ENCODE results near the gene EYA2. TPM values are rescaled to one million over a fixed set of nuclear protein-coding genes. Genes with fewer than 3 reads are reported as not detected.

The EYA2 gene
- total and polyA plus RNA-seq, 2 of the 4 experiments (the other 2 are of a cell fraction): 2.3 to 5.4 TPM

- dilution Hi-C loops (cut with HindIII; ENCODE audit: low sequenced_read_pairs, unreplicated experiment): no loop called here
- no peak overlapping the region for H4K91ac ChIP-seq (ENCODE audit: insufficient read depth, low read depth, low read length)
- no peak overlapping the region for H3K23ac ChIP-seq (ENCODE audit: low read depth, low read length)
- H2BK120ac ChIP-seq (ENCODE audit: low read depth, low read length): no peak overlapping the region
- no peaks in the 10 kb centered on the region for H3K27me3 ChIP-seq (ENCODE audit: control insufficient read depth, insufficient read depth, low read length)
- H4K8ac ChIP-seq (ENCODE audit: low read depth in 2 of 2, low read length in 2 of 2): no peak overlapping the region
- H2AK9ac ChIP-seq (replicated peaks; ENCODE audit: low read depth, low read length, poor library complexity): no peak overlapping the region
- H3K4ac ChIP-seq (ENCODE audit: low read depth, low read length): no peak overlapping the region
- no peak overlapping the region for H3K56ac ChIP-seq (ENCODE audit: extremely low read depth, insufficient read depth, low read length)
- no peaks in the 10 kb centered on the region for H4K20me1 ChIP-seq (ENCODE audit: insufficient read depth, low read length)
- H4K5ac ChIP-seq (ENCODE audit: low read depth, low read length): no peak overlapping the region
- TF ChIP-seq, protein P1, sequence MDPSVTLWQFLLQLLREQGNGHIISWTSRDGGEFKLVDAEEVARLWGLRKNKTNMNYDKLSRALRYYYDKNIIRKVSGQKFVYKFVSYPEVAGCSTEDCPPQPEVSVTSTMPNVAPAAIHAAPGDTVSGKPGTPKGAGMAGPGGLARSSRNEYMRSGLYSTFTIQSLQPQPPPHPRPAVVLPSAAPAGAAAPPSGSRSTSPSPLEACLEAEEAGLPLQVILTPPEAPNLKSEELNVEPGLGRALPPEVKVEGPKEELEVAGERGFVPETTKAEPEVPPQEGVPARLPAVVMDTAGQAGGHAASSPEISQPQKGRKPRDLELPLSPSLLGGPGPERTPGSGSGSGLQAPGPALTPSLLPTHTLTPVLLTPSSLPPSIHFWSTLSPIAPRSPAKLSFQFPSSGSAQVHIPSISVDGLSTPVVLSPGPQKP (IDR thresholded peaks at IDR 0.05; ENCODE audit: borderline replicate concordance, low read depth, low read length): no peak
- TF ChIP-seq RFX5 (IDR thresholded peaks at IDR 0.05; ENCODE audit: low read depth, low read length) (no peak), NFE2L2 (IDR thresholded peaks at IDR 0.05; ENCODE audit: low read depth, low read length) (no peak), CTCF (conservative IDR thresholded peaks at IDR 0.05; ENCODE audit: low read depth, low read length) (no peak), BHLHE40 (IDR thresholded peaks at IDR 0.05; ENCODE audit: low read depth, low read length) (no peak), CEBPB (IDR thresholded peaks at IDR 0.05; ENCODE audit: low read depth, low read length) (no peak), MXI1 (IDR thresholded peaks at IDR 0.05; ENCODE audit: borderline replicate concordance, low read depth, low read length) (no peak), SMC3 (IDR thresholded peaks at IDR 0.05; ENCODE audit: low read depth, low read length) (no peak), FOS (IDR thresholded peaks at IDR 0.05; ENCODE audit: low read depth, low read length) (no peak)
- TF ChIP-seq, protein P2, sequence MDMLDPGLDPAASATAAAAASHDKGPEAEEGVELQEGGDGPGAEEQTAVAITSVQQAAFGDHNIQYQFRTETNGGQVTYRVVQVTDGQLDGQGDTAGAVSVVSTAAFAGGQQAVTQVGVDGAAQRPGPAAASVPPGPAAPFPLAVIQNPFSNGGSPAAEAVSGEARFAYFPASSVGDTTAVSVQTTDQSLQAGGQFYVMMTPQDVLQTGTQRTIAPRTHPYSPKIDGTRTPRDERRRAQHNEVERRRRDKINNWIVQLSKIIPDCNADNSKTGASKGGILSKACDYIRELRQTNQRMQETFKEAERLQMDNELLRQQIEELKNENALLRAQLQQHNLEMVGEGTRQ (IDR thresholded peaks at IDR 0.05; ENCODE audit: low read depth, low read length): no peak
- no peaks in the 10 kb centered on the region for H3K9me3 ChIP-seq (ENCODE audit: control insufficient read depth, insufficient read depth, low read length)
- no peaks in the 10 kb centered on the region for H3K9me1 ChIP-seq (ENCODE audit: insufficient read depth, low read length)
- no peak overlapping the region for H3K27ac ChIP-seq (ENCODE audit: insufficient read depth, low read length)
- H3K14ac ChIP-seq (replicated peaks; ENCODE audit: low read depth, low read length): no peak overlapping the region
- H2BK20ac ChIP-seq (ENCODE audit: low read depth, low read length): no peak overlapping the region
- no peak overlapping the region for H2AFZ ChIP-seq (replicated peaks; ENCODE audit: low read length, poor library complexity)
- intact Hi-C loops (cut with micrococcal nuclease): no loop called here
- no TSS peak for BruUV-seq (replicated peaks)
- peak; percentile 21 for DNase-seq
- no peaks in the 10 kb centered on the region for H3K79me1 ChIP-seq (ENCODE audit: low read depth in 1 of 2, low read length in 2 of 2)
- ATAC-seq (ENCODE audit: low read depth): no peak
- in situ Hi-C loops (cut with MboI; ENCODE audit: low sequenced_read_pairs): no loop called here
- H3K18ac ChIP-seq (ENCODE audit: low read depth, low read length): no peak overlapping the region
- POLR2A ChIA-PET (ENCODE audit: unreplicated experiment): no interaction called here
- CTCF ChIA-PET: no interaction called here
- no peaks in the 10 kb centered on the region for H3K36me3 ChIP-seq (ENCODE audit: control insufficient read depth, insufficient read depth, low read length)
- no peak overlapping the region for H3K4me3 ChIP-seq (ENCODE audit: insufficient read depth, low read depth, low read length)
- H3K4me1 ChIP-seq (ENCODE audit: control insufficient read depth, insufficient read depth, low read length): peaks cover 2% of the 10 kb centered on the region; the same call in 1 of the 2 replicates
- H2BK15ac ChIP-seq (ENCODE audit: low read depth, low read length): no peak overlapping the region
- H3K4me2 ChIP-seq (ENCODE audit: low read depth, low read length): no peak overlapping the region
- WGBS, 2 experiments (ENCODE audit: extremely low coverage in 2 of 2, insufficient read length in 1 of 2): no CpG with 5 or more reads among the region's 4 CpGs
- H2AK5ac ChIP-seq (ENCODE audit: low read depth, low read length): no peak overlapping the region
- H2BK5ac ChIP-seq (ENCODE audit: low read depth, low read length, poor library complexity, severe bottlenecking): no peak overlapping the region
- no peak overlapping the region for H3K9ac ChIP-seq (ENCODE audit: low read depth, low read length)
Observed at GRCh38 chr20:47059536-47059935, 164.9 kb downstream of the EYA2 start.

Data from IMR-90 (cell line).